Measurements from ENCODE around the gene BTBD16. TPM values are rescaled to one million over a fixed set of nuclear protein-coding genes. Genes with fewer than 3 reads are reported as not detected.

Gene BTBD16
- total RNA-seq, 6 experiments from 2014 or later = not detected

GRCh38 chr10:122255509-122256301 lies 15.4 kb upstream of the BTBD16 start:
- Mint-ChIP-seq H3K4me1 (ENCODE audit: low read depth) (peaks cover 7% of the 10 kb centered on the region), H3K9me3 (no peaks in the 10 kb centered on the region), H3K27ac (no peak overlapping the region), H3K4me3 (no peak overlapping the region), H3K27me3 (ENCODE audit: insufficient read depth) (no peaks in the 10 kb centered on the region; the same call in 1 of the 2 replicates), H3K36me3 (ENCODE audit: low read depth) (peaks cover 8% of the 10 kb centered on the region)
- no peak for DNase-seq
- TF ChIP-seq CTCF (IDR thresholded peaks at IDR 0.05) = no peak

GRCh38 chr10:122257041-122257440 lies 14.1 kb upstream of the BTBD16 start:
- no peak for DNase-seq
- Mint-ChIP-seq H3K9me3 (peaks cover 7% of the 10 kb centered on the region), H3K4me1 (ENCODE audit: low read depth) (peaks cover 7% of the 10 kb centered on the region), H3K36me3 (ENCODE audit: low read depth) (peaks cover 14% of the 10 kb centered on the region), H3K27ac (no peak overlapping the region), H3K27me3 (ENCODE audit: insufficient read depth) (no peaks in the 10 kb centered on the region; the same call in 1 of the 2 replicates), H3K4me3 (no peak overlapping the region)
- TF ChIP-seq CTCF (IDR thresholded peaks at IDR 0.05) = no peak

GRCh38 chr10:122258136-122259074 lies 12.7 kb upstream of the BTBD16 start:
- TF ChIP-seq CTCF (IDR thresholded peaks at IDR 0.05) = no peak
- Mint-ChIP-seq H3K4me1 (ENCODE audit: low read depth) (peaks cover 13% of the 10 kb centered on the region), H3K27me3 (ENCODE audit: insufficient read depth) (no peaks in the 10 kb centered on the region; the same call in 1 of the 2 replicates), H3K27ac (peak overlapping the region; percentile 51), H3K4me3 (no peak overlapping the region), H3K9me3 (peaks cover 14% of the 10 kb centered on the region), H3K36me3 (ENCODE audit: low read depth) (peaks cover 21% of the 10 kb centered on the region)
- DNase-seq = peak; percentile 34

GRCh38 chr10:122259075-122259466 lies 12.0 kb upstream of the BTBD16 start:
- no peaks in the 10 kb centered on the region; the same call in 1 of the 2 replicates for H3K27me3 Mint-ChIP-seq (ENCODE audit: insufficient read depth)
- TF ChIP-seq CTCF (IDR thresholded peaks at IDR 0.05) = no peak
- peak overlapping the region; percentile 51 for H3K27ac Mint-ChIP-seq
- peaks cover 19% of the 10 kb centered on the region for H3K36me3 Mint-ChIP-seq (ENCODE audit: low read depth)
- H3K9me3 Mint-ChIP-seq = peaks cover 15% of the 10 kb centered on the region
- DNase-seq = no peak
- H3K4me3 Mint-ChIP-seq = no peak overlapping the region
- peaks cover 20% of the 10 kb centered on the region for H3K4me1 Mint-ChIP-seq (ENCODE audit: low read depth)

GRCh38 chr10:122261584-122261983 lies 9.5 kb upstream of the BTBD16 start:
- TF ChIP-seq CTCF (IDR thresholded peaks at IDR 0.05) = no peak
- DNase-seq = no peak
- peaks cover 19% of the 10 kb centered on the region for H3K36me3 Mint-ChIP-seq (ENCODE audit: low read depth)

More at GRCh38 chr10:122261584-122261983, 9.5 kb upstream of the BTBD16 start:
- Mint-ChIP-seq H3K4me3 (no peak overlapping the region), H3K4me1 (ENCODE audit: low read depth) (peaks cover 38% of the 10 kb centered on the region), H3K9me3 (peaks cover 15% of the 10 kb centered on the region), H3K27me3 (ENCODE audit: insufficient read depth) (no peaks in the 10 kb centered on the region), H3K27ac (no peak overlapping the region)
